HG03432 (cell line): ENCODE data around the gene LIN7C.
"Not testable (repeated sequence)": the region's sequence is repeated elsewhere in the genome, so short reads cannot be mapped to it uniquely, and the experiment has no call there.

Experiments used
- ATAC-seq: cut with Tn5 transposase; IDR thresholded peaks from one replicate; pipeline ENCODE4 v1.9.1; 2021; ENCODE audit warnings: mild to moderate bottlenecking, moderate library complexity; ENCODE audit not compliant: unreplicated experiment

Gene LIN7C

GRCh38 chr11:27506200-27507182 is at the start of gene LIN7C:
TSS of gene LIN7C (minus strand) at chr11:27506769. CDS start at chr11:27506752, 17 bp downstream.
- ATAC-seq, result peak; percentile 96

GRCh38 chr11:27555264-27555663 is 48.7 kb upstream of the LIN7C start:
- ATAC-seq, result no peak

GRCh38 chr11:27553186-27553585 is 46.6 kb upstream of the LIN7C start:
- ATAC-seq, result no peak

- no peak for ATAC-seq
Observed at GRCh38 chr11:27552341-27552740, 45.8 kb upstream of the LIN7C start.

- ATAC-seq, result peak; percentile 60
Observed at GRCh38 chr11:27551127-27551526, 44.6 kb upstream of the LIN7C start.

- ATAC-seq, result no peak
Observed at GRCh38 chr11:27545946-27546345, 39.4 kb upstream of the LIN7C start.

GRCh38 chr11:27545035-27545434 is 38.5 kb upstream of the LIN7C start:
- ATAC-seq, result no peak

- ATAC-seq, result no peak
Observed at GRCh38 chr11:27541790-27542189, 35.2 kb upstream of the LIN7C start.

- ATAC-seq, result no peak
Observed at GRCh38 chr11:27540051-27540450, 33.5 kb upstream of the LIN7C start.

GRCh38 chr11:27535103-27535502 is 28.5 kb upstream of the LIN7C start:
- no peak for ATAC-seq

- no peak for ATAC-seq
Observed at GRCh38 chr11:27532652-27533325, 26.2 kb upstream of the LIN7C start.

GRCh38 chr11:27528712-27529111 is 22.1 kb upstream of the LIN7C start:
- no peak for ATAC-seq

GRCh38 chr11:27526535-27526934 is 20.0 kb upstream of the LIN7C start:
- no peak for ATAC-seq

GRCh38 chr11:27525824-27526516 is 19.4 kb upstream of the LIN7C start:
- ATAC-seq, result no peak

GRCh38 chr11:27524155-27524554 is 17.6 kb upstream of the LIN7C start:
- ATAC-seq, result no peak

GRCh38 chr11:27520226-27520625 is 13.7 kb upstream of the LIN7C start:
- no peak for ATAC-seq

GRCh38 chr11:27518518-27518917 is 11.9 kb upstream of the LIN7C start:
- no peak for ATAC-seq

- not testable (repeated sequence) for ATAC-seq
Observed at GRCh38 chr11:27517490-27517889, 10.9 kb upstream of the LIN7C start.

- ATAC-seq, result no peak
Observed at GRCh38 chr11:27514558-27514957, 8.0 kb upstream of the LIN7C start.

GRCh38 chr11:27514076-27514475 is 7.5 kb upstream of the LIN7C start:
- no peak for ATAC-seq

- ATAC-seq, result no peak
Observed at GRCh38 chr11:27513389-27513788, 6.8 kb upstream of the LIN7C start.
